Mesenchymal stem cell (in vitro differentiated cells and primary cell): ENCODE data around the gene OR1A1.
"Not testable (repeated sequence)": the region's sequence is repeated elsewhere in the genome, so short reads cannot be mapped to it uniquely, and the experiment has no call there.

ENCODE experiments used
- DNase-seq: peaks from one replicate; pipeline ENCODE4 v3.0.0-alpha.2; 2013
- H2AFZ ChIP-seq: one replicate; pipeline ENCODE4 v1.6.1; 2013; ENCODE audit warnings: low read depth, mild to moderate bottlenecking, control low read depth, inconsistent platforms, low read length, moderate library complexity
- H2AK5ac ChIP-seq: 2 replicates; pipeline ENCODE4 v1.6.1; 2013; ENCODE audit warnings: low read length, moderate library complexity, mild to moderate bottlenecking, inconsistent platforms; ENCODE audit not compliant: severe bottlenecking
- H2BK120ac ChIP-seq: one replicate; pipeline ENCODE4 v1.6.1; 2013; ENCODE audit warnings: low read depth, mild to moderate bottlenecking, inconsistent platforms, low read length, moderate library complexity
- H2BK12ac ChIP-seq, 2 experiments: one replicate each; pipeline ENCODE4 v1.6.1; 2013; ENCODE audit warnings: inconsistent platforms in 2 of 2, low read length in 2 of 2, mild to moderate bottlenecking in 2 of 2, moderate library complexity in 2 of 2, control low read depth in 1 of 2
- H2BK15ac ChIP-seq: one replicate; pipeline ENCODE4 v1.6.1; 2013; ENCODE audit warnings: mild to moderate bottlenecking, low read depth, inconsistent platforms; ENCODE audit not compliant: poor library complexity, severe bottlenecking
- H2BK5ac ChIP-seq: 2 replicates; pipeline ENCODE4 v1.6.1; 2013; ENCODE audit warnings: low read depth, mild to moderate bottlenecking, low read length, control low read depth, inconsistent platforms; ENCODE audit not compliant: poor library complexity, severe bottlenecking
- H3K14ac ChIP-seq, 2 experiments: one replicate each; pipeline ENCODE4 v1.6.1; 2013; ENCODE audit warnings: inconsistent platforms in 2 of 2, low read length in 2 of 2, control low read depth in 1 of 2, mild to moderate bottlenecking in 1 of 2, moderate library complexity in 1 of 2
- H3K18ac ChIP-seq, 2 experiments: one replicate each; pipeline ENCODE4 v1.6.1; 2013; ENCODE audit warnings: inconsistent platforms in 2 of 2, low read length in 2 of 2, control low read depth in 1 of 2, low read depth in 1 of 2, mild to moderate bottlenecking in 1 of 2
- H3K23ac ChIP-seq, 2 experiments: one replicate each; pipeline ENCODE4 v1.6.1; 2013; ENCODE audit warnings: inconsistent platforms in 2 of 2, low read length in 2 of 2, mild to moderate bottlenecking in 2 of 2, moderate library complexity in 2 of 2, control low read depth in 1 of 2
- H3K27ac ChIP-seq: 2 replicates; pipeline ENCODE4 v1.5.1; 2013; ENCODE audit warnings: mild to moderate bottlenecking, moderate library complexity, low read length, control low read depth, inconsistent platforms; ENCODE audit not compliant: poor library complexity, severe bottlenecking
- H3K27me3 ChIP-seq, 2 experiments: 2 replicates each; pipeline versions ENCODE4 v1.6.1 to v1.7.0; 2013; ENCODE audit warnings: low read length in 2 of 2, mild to moderate bottlenecking in 2 of 2, moderate library complexity in 2 of 2, control low read depth in 1 of 2, inconsistent platforms in 1 of 2; ENCODE audit not compliant: control insufficient read depth in 1 of 2, insufficient read depth in 1 of 2
- H3K36me3 ChIP-seq, 2 experiments: 2 replicates each; pipeline versions ENCODE4 v1.6.1 to v1.7.0; 2013; ENCODE audit warnings: low read length in 2 of 2, control low read depth in 1 of 2, inconsistent platforms in 1 of 2, low read depth in 1 of 2, mild to moderate bottlenecking in 1 of 2; ENCODE audit not compliant: insufficient read depth in 2 of 2, control insufficient read depth in 1 of 2
- H3K4ac ChIP-seq, 2 experiments: one replicate each; pipeline ENCODE4 v1.6.1; 2013; ENCODE audit warnings: inconsistent platforms in 2 of 2, low read length in 2 of 2, mild to moderate bottlenecking in 2 of 2, moderate library complexity in 2 of 2, control low read depth in 1 of 2, low read depth in 1 of 2
- H3K4me1 ChIP-seq: 2 replicates; pipeline ENCODE4 v1.6.1; 2013; ENCODE audit warnings: low read depth, low read length, control low read depth; ENCODE audit not compliant: control insufficient read depth, insufficient read depth
- H3K4me2 ChIP-seq: 2 replicates; pipeline ENCODE4 v1.6.1; 2013; ENCODE audit warnings: low read length, mild to moderate bottlenecking, inconsistent platforms; ENCODE audit not compliant: poor library complexity, severe bottlenecking
- H3K4me3 ChIP-seq, 2 experiments: 2 replicates each; pipeline versions ENCODE4 v1.5.1 to v1.7.0; 2013; ENCODE audit warnings: low read length in 2 of 2, mild to moderate bottlenecking in 2 of 2, control low read depth in 1 of 2, low read depth in 1 of 2; ENCODE audit not compliant: insufficient read depth in 1 of 2
- H3K79me1 ChIP-seq: replicated peaks from 2 replicates; pipeline ENCODE4 v1.6.1; 2013; ENCODE audit warnings: mild to moderate bottlenecking, control low read depth, low read length, inconsistent platforms; ENCODE audit not compliant: poor library complexity, severe bottlenecking
- H3K9ac ChIP-seq: 2 replicates; pipeline ENCODE4 v1.7.0; 2013; ENCODE audit warnings: mild to moderate bottlenecking, low read length, moderate library complexity
- H3K9me3 ChIP-seq: 2 replicates; pipeline ENCODE4 v1.7.0; 2013; ENCODE audit warnings: mild to moderate bottlenecking, low read length; ENCODE audit not compliant: control insufficient read depth
- H4K8ac ChIP-seq: one replicate; pipeline ENCODE4 v1.6.1; 2013; ENCODE audit warnings: inconsistent platforms, mild to moderate bottlenecking, low read length, moderate library complexity
- H4K91ac ChIP-seq: one replicate; pipeline ENCODE4 v1.6.1; 2013; ENCODE audit warnings: mild to moderate bottlenecking, low read length, inconsistent platforms
- WGBS: methylation state at CpG from one replicate; pipeline ENCODE4 v1.1.7; 2013; ENCODE audit warnings: mixed read lengths; 5-methylcytosine and 5-hydroxymethylcytosine counted together

OR1A1 gene

GRCh38 chr17:3238685-3239084, 31.2 kb downstream of the OR1A1 start:
- H3K9ac ChIP-seq, H3K4ac ChIP-seq, H3K18ac ChIP-seq, H3K9me3 ChIP-seq, H3K36me3 ChIP-seq, H4K8ac ChIP-seq, DNase-seq, H3K79me1 ChIP-seq, H3K27ac ChIP-seq, H3K4me3 ChIP-seq, H3K27me3 ChIP-seq, H2BK15ac ChIP-seq, H2AFZ ChIP-seq, H4K91ac ChIP-seq, H2BK5ac ChIP-seq, H3K14ac ChIP-seq, H2AK5ac ChIP-seq, H2BK120ac ChIP-seq, H3K4me1 ChIP-seq, H3K23ac ChIP-seq, H2BK12ac ChIP-seq, H3K4me2 ChIP-seq: not testable (repeated sequence)
- 20% methylated on average over 1 of the region's 2 CpGs for WGBS

DNA sequence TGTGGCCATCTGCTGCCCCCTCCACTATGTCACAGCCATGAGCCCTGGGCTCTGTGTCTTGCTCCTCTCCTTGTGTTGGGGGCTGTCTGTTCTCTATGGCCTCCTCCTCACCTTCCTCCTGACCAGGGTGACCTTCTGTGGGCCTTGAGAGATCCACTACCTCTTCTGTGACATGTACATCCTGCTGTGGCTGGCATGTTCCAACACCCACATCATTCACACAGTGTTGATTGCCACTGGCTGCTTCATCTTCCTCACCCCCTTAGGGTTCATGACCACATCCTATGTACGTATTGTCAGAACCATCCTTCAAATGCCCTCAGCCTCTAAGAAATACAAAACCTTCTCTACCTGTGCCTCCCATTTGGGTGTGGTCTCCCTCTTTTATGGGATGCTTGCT, 33.6 kb downstream of the OR1A1 start:
- not testable (repeated sequence) for H2BK120ac ChIP-seq, H3K14ac ChIP-seq, H3K4me2 ChIP-seq, H3K27ac ChIP-seq, H2BK5ac ChIP-seq, H3K4me1 ChIP-seq, H3K4ac ChIP-seq, H2AFZ ChIP-seq, H2BK15ac ChIP-seq, H3K9me3 ChIP-seq, H2AK5ac ChIP-seq, H4K8ac ChIP-seq, H3K23ac ChIP-seq, H3K79me1 ChIP-seq, DNase-seq, H3K18ac ChIP-seq, H4K91ac ChIP-seq, H3K4me3 ChIP-seq, H3K27me3 ChIP-seq, H3K36me3 ChIP-seq, H2BK12ac ChIP-seq, H3K9ac ChIP-seq
- no CpG with 5 or more reads among the region's 1 CpG for WGBS

DNA sequence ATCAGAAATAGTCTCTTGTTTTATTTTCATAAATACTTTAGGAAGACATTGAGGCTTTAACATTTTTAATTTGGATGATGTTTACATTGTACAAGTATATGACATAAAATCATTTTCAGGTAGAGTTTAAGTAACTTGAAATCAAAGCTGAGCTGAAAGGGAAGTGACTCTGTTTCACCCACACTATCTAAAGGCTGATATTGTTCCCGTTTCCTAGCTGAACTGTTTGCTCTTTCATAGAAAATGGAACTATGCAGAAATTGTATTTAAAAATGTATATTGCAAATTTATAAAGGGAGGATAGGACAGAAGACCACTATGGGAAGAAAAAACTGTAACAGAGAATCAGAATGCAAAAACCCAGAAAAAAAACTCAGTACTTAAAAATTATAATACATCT, 37.4 kb downstream of the OR1A1 start:
- WGBS, result no CpG with 5 or more reads among the region's 1 CpG
- H3K4me1 ChIP-seq, result not testable (repeated sequence)

DNA sequence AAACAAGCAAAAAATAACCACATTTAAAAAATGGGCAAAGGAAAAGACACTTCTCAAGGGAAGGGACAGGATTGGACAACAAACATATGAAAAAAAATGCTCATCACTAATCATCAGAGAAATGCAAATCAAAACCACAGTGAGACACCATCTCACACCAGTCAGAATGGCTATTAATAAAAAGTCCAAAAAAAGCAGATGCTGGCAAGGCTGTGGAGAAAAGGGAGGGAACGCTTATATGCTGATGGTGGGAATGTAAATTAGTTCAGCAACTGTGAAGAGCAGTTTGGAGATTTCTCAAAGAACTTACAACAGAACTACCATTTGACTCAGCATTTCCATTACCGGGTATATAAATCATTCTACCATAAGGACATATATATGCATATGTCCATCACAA, 41.5 kb downstream of the OR1A1 start:
- H3K14ac ChIP-seq, H3K9me3 ChIP-seq, H2BK5ac ChIP-seq, H2AK5ac ChIP-seq, DNase-seq, H2BK12ac ChIP-seq, H3K9ac ChIP-seq, H2BK120ac ChIP-seq, H2BK15ac ChIP-seq, H3K4me3 ChIP-seq, H3K4ac ChIP-seq, H3K4me2 ChIP-seq, H3K23ac ChIP-seq, H3K4me1 ChIP-seq, H3K27me3 ChIP-seq, H3K27ac ChIP-seq, H4K91ac ChIP-seq, H3K79me1 ChIP-seq, H2AFZ ChIP-seq, H4K8ac ChIP-seq, H3K18ac ChIP-seq, H3K36me3 ChIP-seq: not testable (repeated sequence)
- WGBS, result no CpG with 5 or more reads among the region's 2 CpGs

More for the DNA sequence above, 37.4 kb downstream of the OR1A1 start:
- H3K18ac ChIP-seq, H2AK5ac ChIP-seq, H3K79me1 ChIP-seq, H2BK15ac ChIP-seq, H2BK12ac ChIP-seq, H3K27me3 ChIP-seq, H3K9ac ChIP-seq, H3K4me3 ChIP-seq, H4K91ac ChIP-seq, H3K27ac ChIP-seq, DNase-seq, H3K9me3 ChIP-seq, H3K14ac ChIP-seq, H3K4ac ChIP-seq, H2AFZ ChIP-seq, H2BK5ac ChIP-seq, H2BK120ac ChIP-seq, H3K23ac ChIP-seq, H3K36me3 ChIP-seq, H4K8ac ChIP-seq, H3K4me2 ChIP-seq: not testable (repeated sequence)
